SH-SY5Y (cell line): Measurements from ENCODE around the gene GAS2L2.

Source experiments
- GATA2 ChIP-seq: IDR thresholded peaks from 2 replicates; pipeline ENCODE4 v1.6.1; 2011; ENCODE audit warnings: mild to moderate bottlenecking, low read depth, low read length
- GATA3 ChIP-seq: IDR thresholded peaks from 2 replicates; pipeline ENCODE4 v1.6.1; 2011; ENCODE audit warnings: low read depth, mild to moderate bottlenecking, low read length, moderate library complexity

DNA sequence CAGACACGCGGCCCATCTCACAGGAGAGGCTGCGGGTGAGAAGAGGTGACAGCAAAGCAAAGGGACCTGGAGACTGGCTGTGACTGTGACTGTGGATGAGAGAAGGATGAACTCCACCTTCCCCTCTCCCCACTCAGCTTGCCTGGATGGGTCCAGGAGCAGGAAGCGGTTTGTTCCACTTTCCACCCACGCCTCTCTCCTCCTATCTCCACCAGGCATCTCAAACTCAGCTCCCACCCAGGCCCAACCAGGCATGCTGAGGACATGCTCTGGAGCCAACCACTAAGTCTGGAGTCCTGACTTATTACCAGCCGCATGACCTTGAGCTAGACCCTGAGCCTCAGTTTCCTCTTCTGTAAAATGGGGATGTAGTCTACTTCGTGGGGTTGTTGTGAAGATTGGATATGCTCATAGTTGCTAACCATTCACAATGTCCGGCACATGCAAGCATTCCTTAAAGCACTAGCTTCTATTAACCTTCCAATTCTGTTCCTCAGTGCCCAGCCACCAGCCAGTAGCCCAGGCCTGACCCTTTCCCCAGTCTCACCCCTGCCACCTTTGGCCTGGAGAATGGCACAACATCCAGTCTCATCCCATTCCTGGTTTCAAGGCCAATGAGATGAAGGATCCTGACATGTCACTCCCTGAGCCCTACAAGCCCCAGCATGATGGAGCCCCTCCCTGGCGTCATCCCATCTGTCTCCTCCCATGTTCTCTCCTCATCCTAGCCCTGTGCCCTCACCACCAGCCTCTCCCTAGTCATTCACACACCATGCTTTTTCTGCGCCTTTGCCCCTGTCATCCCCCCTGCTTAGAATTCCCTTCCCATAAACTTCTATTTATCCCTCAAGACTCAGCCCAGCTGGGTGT lies 2.3 kb downstream of the GAS2L2 start:
- TF ChIP-seq GATA3 (no peak), GATA2 (no peak)
